GM12865 (cell line): ENCODE data around the gene ZCCHC2.

Experiments used
- DNase-seq: peaks from one replicate; pipeline ENCODE4 v3.0.0; 2010; ENCODE audit warnings: low read depth
- H3K4me3 ChIP-seq: 2 replicates; pipeline ENCODE4 v1.5.1; 2011; ENCODE audit warnings: mild to moderate bottlenecking, low read depth, low read length, control low read depth
- TF ChIP-seq, protein P1 (sequence below): IDR thresholded peaks from 2 replicates; pipeline ENCODE4 v1.5.1; 2011; ENCODE audit warnings: low read length, control low read depth, low read depth, inconsistent platforms; ENCODE audit not compliant: insufficient read depth; ENCODE audit errors: missing control alignments

Gene ZCCHC2

GRCh38 chr18:62536005-62536404, 13.2 kb downstream of the ZCCHC2 start:
- no peak for DNase-seq
- TF ChIP-seq, protein P1, sequence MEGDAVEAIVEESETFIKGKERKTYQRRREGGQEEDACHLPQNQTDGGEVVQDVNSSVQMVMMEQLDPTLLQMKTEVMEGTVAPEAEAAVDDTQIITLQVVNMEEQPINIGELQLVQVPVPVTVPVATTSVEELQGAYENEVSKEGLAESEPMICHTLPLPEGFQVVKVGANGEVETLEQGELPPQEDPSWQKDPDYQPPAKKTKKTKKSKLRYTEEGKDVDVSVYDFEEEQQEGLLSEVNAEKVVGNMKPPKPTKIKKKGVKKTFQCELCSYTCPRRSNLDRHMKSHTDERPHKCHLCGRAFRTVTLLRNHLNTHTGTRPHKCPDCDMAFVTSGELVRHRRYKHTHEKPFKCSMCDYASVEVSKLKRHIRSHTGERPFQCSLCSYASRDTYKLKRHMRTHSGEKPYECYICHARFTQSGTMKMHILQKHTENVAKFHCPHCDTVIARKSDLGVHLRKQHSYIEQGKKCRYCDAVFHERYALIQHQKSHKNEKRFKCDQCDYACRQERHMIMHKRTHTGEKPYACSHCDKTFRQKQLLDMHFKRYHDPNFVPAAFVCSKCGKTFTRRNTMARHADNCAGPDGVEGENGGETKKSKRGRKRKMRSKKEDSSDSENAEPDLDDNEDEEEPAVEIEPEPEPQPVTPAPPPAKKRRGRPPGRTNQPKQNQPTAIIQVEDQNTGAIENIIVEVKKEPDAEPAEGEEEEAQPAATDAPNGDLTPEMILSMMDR: no peak

DNA sequence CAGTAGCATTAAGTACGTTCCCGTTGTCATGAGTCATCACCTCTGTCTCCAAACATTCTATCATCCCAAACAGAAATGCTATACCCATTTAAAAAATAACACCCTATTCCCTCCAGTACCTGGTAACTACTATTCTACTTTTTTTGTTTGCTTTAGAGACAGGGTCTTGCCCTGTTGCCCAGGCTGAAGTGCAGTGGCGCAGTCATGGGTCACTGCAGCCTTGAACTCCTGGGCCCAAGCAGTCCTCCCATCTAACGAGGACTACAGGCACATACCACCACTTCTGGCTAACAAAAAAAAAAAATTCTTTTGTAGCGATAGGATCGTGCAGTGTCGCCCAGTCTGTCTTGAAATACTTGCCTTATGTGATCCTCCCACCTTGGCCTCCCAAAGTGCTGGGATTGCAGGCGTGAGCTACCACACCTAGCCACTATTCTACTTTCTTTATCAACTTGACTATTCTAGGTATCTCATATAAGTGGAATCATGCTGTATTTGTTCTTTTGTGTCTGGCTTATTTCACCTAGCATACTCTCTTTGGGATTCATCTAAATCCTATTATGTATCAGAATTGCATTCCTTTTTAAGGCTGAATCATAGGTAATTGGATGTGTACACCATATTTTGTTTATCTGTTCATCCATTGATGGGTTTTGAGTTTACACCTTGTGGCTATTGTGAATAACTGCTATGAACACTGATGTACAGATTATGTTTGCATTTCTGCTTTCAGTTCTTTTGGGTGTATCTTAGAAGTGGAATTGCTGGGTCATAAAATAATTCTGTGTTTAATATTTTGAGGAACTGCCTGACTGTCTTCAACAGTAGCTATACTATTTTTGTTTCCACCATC, 14.4 kb downstream of the ZCCHC2 start:
- H3K4me3 ChIP-seq: no peak overlapping the region
- no peak for DNase-seq
- TF ChIP-seq, protein P1: no peak

More at GRCh38 chr18:62536005-62536404, 13.2 kb downstream of the ZCCHC2 start:
- no peak overlapping the region for H3K4me3 ChIP-seq

- TF ChIP-seq, protein P1: no peak
- no peak overlapping the region for H3K4me3 ChIP-seq
- DNase-seq: no peak
Observed at GRCh38 chr18:62537946-62538345, 15.1 kb downstream of the ZCCHC2 start.

DNA sequence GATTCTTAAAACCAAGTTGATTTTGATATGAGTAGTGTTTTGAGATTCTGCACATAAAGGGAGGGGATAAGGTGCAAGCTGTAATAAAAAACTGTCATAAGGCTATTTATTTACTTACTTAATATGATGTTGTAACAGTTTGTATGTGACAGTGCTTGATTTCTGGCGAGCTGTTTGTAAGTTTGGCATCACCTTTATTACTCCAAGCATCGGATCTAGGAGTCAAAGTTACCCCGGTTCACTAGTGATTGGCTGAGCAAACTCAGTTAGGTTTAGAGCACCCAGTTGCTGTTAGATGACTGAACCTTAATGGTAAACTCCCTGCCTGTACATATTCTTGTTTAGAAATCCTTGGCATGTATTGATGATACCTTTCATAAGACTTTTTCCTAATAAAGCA, 16.1 kb downstream of the ZCCHC2 start:
- no peak for DNase-seq
- TF ChIP-seq, protein P1: no peak

GRCh38 chr18:62539284-62540165, 16.7 kb downstream of the ZCCHC2 start:
- DNase-seq: no peak
- no peak overlapping the region for H3K4me3 ChIP-seq
- TF ChIP-seq, protein P1: no peak

More for the DNA sequence above, 16.1 kb downstream of the ZCCHC2 start:
- H3K4me3 ChIP-seq: no peak overlapping the region

DNA sequence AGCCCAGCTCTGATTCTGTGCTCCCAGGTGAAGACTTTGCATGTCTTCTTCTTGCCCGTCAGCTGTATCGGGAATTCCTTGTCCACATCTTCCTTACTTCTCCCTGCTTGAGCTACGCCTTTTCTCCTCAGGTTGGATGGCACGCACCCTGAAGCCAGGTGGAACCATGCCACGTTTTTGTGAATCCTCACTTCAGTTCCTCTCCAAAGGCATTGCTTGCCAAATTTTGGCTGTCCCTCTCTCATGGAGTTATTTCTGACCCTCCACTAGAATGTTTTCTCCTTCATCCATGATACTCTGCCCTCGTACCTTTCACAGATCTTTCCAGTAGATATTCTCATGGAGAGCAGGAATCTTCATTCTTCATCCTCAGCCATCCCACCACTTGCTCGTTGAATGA, 20.2 kb downstream of the ZCCHC2 start:
- TF ChIP-seq, protein P1: no peak
- H3K4me3 ChIP-seq: no peak overlapping the region

More for the DNA sequence above, 20.2 kb downstream of the ZCCHC2 start:
- no peak for DNase-seq
